Measurements from ENCODE around the gene GALNT16.

GALNT16 gene

DNA sequence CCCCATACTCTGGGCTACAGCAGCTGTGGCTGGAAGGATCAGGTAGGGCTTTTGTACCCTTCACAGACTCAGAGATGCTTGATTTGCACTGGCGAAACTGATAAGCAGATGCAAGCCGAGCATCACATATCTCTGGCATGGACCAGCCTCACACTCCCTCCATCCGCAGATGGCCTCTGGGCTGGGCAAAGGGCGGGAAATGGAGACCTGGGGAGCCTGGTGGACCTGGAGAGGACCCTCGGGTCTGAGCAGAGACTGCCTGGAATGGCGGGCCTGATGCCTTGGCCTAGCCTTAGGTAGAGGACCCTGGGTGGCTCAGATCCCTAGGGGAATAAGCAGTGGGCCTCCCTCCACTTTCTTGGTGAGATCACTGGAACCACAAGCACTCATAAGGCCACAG, 53.2 kb downstream of the GALNT16 start:
- TF ChIP-seq, protein P1, sequence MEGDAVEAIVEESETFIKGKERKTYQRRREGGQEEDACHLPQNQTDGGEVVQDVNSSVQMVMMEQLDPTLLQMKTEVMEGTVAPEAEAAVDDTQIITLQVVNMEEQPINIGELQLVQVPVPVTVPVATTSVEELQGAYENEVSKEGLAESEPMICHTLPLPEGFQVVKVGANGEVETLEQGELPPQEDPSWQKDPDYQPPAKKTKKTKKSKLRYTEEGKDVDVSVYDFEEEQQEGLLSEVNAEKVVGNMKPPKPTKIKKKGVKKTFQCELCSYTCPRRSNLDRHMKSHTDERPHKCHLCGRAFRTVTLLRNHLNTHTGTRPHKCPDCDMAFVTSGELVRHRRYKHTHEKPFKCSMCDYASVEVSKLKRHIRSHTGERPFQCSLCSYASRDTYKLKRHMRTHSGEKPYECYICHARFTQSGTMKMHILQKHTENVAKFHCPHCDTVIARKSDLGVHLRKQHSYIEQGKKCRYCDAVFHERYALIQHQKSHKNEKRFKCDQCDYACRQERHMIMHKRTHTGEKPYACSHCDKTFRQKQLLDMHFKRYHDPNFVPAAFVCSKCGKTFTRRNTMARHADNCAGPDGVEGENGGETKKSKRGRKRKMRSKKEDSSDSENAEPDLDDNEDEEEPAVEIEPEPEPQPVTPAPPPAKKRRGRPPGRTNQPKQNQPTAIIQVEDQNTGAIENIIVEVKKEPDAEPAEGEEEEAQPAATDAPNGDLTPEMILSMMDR (IDR thresholded peaks at IDR 0.05; ENCODE audit: extremely low read depth, missing control alignments), result no peak
- DNase-seq (ENCODE audit: low spot score), result no peak

DNA sequence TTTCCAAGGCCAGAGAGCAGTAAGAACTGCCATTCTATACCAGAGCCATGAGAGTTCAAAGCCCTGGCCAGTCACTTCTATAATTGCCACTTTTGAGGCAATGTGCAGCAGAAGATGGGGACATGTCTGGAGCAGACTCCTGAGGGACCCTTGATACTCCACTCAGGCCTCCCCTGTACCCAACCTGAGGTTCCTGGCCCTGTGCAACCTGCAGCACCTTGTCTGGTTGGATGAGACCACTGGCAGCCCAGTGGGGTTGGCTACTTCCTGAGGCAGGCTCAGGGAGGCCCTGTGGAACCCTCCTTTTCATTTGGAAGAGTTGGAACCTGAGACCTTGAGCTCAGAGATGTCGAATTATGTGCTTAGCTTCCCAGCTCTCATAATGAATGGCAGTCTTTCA, 54.4 kb downstream of the GALNT16 start:
- TF ChIP-seq, protein P1 (IDR thresholded peaks at IDR 0.05; ENCODE audit: extremely low read depth, missing control alignments), result no peak
- no peak for DNase-seq (ENCODE audit: low spot score)

DNA sequence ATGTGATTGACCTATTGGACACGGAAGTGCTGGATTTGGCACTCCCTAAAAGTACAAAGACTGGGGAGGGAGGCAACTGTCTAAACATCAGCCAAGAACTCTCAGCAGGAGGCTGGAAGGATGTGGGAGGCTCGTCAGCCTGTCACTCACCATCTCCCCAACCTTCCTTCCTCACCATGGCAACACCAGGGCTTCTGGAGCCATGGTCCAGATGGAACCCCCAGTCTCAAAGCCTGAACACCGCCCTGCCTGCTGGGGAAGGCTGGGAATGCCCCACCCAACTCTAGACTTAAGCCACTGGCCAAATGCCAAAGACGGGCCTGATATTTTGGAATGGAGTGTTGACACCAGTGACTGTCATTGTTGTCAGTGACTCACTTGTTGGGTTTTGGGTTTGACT, 55.3 kb downstream of the GALNT16 start:
- TF ChIP-seq, protein P1 (IDR thresholded peaks at IDR 0.05; ENCODE audit: extremely low read depth, missing control alignments), result no peak

DNA sequence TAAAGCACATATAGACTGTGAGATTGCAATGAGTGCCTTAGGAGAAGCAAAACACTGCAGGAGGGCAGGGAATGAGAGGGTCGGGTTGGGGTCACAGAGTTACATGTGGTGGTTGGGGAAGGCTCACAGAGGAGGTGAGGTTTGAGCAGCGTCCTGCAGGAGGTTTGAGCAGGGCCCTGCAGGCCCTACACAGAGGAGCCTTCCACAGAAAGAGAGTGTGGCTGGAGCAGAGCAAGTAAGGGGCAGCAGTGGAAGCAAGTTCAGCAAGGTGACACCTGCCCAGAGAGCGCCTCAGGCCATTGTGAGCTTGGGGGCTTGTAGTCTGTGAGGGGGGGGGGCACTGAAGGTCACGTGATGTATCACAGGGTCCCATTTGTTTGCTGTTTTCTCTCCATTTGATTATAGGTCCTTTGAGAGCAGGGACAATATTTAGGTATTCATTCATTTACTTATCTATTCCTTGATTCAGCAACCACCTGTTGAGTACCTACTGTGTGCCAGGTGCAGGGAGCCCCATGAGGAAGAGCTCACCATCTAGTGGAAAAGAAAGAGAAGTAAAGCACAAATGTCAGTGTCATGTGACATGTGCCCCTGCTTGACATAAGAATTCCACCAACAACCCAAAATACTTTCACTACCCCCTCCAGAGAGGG, 56.6 kb downstream of the GALNT16 start:
- DNase-seq (ENCODE audit: low spot score), result no peak
- TF ChIP-seq, protein P1 (IDR thresholded peaks at IDR 0.05; ENCODE audit: extremely low read depth, missing control alignments), result no peak

More for the DNA sequence above, 55.3 kb downstream of the GALNT16 start:
- no peak for DNase-seq (ENCODE audit: low spot score)

DNA sequence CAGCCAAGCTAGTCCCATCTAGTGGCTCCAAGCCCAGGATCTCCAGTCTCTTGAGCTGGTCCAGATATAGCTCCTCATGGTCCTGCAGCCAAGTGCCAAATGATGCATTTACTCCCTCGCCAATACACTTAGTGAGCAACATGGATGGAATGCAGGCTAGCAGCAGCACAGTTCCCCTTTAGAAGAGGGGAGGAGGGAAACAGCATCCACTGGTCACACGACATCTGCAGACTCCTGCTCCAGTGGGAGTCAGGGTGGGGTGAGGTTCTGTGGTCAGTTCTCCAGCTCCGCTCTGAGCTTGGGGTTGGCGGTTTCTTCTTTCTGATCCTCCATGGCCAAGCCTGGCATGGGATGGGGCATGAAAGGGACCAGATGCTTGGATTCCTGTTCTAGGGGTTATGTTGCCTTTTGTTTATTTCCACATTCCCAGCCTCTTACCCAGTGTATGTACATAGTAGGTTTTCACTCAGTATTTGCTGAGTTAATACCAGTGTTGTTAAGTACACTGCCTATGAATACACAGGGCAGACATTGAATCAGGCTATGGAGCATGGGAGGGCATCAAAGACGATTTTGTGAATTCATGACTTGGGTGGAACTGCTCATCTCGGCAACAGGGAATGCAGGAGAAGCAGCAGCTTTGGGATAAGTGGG, 57.3 kb downstream of the GALNT16 start:
- DNase-seq (ENCODE audit: low spot score), result no peak
- TF ChIP-seq, protein P1 (IDR thresholded peaks at IDR 0.05; ENCODE audit: extremely low read depth, missing control alignments), result no peak

DNA sequence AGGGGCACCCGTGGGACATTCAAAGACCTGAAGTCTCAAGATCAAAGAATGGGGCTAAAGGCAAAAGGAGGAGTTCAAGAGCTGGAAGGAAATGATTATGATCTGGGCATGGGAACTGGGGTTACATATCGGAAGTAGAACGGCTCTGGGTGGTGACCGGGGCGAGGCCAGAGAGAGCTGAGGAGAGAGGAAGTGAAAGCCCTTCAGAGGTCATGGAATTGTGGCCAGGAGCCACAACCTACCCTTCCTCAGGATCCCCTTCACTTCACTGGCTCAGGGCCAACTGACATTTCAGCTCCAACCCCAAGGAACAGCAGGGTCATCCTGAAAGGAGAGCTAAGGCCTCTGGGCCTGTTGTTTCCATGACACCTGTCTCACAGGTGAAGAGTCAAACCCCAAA, 57.8 kb downstream of the GALNT16 start:
- no peak for DNase-seq (ENCODE audit: low spot score)
- TF ChIP-seq, protein P1 (IDR thresholded peaks at IDR 0.05; ENCODE audit: extremely low read depth, missing control alignments), result no peak

DNA sequence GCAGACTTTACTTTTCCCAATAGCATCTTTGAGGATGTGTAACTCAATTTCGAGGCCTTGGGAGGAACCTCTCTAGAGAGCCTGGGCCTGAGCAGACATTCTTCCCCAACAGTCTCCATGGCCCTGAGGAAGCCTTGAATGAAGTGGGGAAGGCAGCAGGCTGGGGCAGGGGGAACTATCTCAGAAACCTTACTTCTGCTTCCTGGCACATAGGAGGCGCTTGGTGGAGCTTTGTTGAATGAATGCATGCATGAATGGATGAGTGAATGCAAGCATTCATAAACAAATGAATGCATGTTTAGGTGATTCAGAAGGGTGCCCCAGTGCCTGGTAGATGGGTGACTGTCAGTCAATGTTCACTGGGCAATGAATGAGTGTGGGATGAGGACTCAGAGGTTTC, 58.3 kb downstream of the GALNT16 start:
- TF ChIP-seq, protein P1 (IDR thresholded peaks at IDR 0.05; ENCODE audit: extremely low read depth, missing control alignments), result no peak
- DNase-seq (ENCODE audit: low spot score), result no peak
